Peyer's patch (tissue), 4 donors: Measurements from ENCODE around the gene LSM4.

ENCODE experiments used
- CTCF ChIP-seq, 6 experiments: fragments of 450-650 bp in 4 of 6; fragments of 200-600 bp in 2 of 6; sonication (generic) in 1 of 6; IDR thresholded peaks; one replicate each; pipeline ENCODE4 v1.5.1; 2017 to 2019; ENCODE audit warnings: antibody characterized with exemption in 6 of 6, mild to moderate bottlenecking in 3 of 6, moderate library complexity in 1 of 6
- POLR2A ChIP-seq, 2 donors: fragments of 450-650 bp; IDR thresholded peaks; one replicate each; pipeline ENCODE4 v1.5.1; 2017; ENCODE audit warnings: antibody characterized with exemption in 2 of 2, mild to moderate bottlenecking in 2 of 2, moderate library complexity in 2 of 2

GRCh38 chr19:18348171-18348570 is 25.3 kb upstream of the LSM4 start:
- TF ChIP-seq CTCF (IDR thresholded peaks at IDR 0.05) (no peak), POLR2A (IDR thresholded peaks at IDR 0.05) (no peak)
